Lung (tissue), 14 donors: ENCODE data around the gene TGIF2LX. TPM values are rescaled to one million over a fixed set of nuclear protein-coding genes. Genes with fewer than 3 reads are reported as not detected.
"Not testable (repeated sequence)": the region's sequence is repeated elsewhere in the genome, so short reads cannot be mapped to it uniquely, and the experiment has no call there.

Source experiments
- ATAC-seq: fragments of 200-7000 bp; cut with Tn5 transposase; one replicate; pipeline ENCODE4 v1.9.1; 2020; ENCODE audit warnings: moderate number of reproducible peaks; ENCODE audit not compliant: insufficient read depth, low FRiP score
- DNase-seq, 3 donors: peaks; one replicate each; pipeline ENCODE4 v3.0.0-alpha.2; 2013 to 2017
- H3K27ac ChIP-seq, 2 donors: one replicate each; pipeline ENCODE4 v1.5.1; 2013; ENCODE audit warnings: mild to moderate bottlenecking in 2 of 2, moderate library complexity in 2 of 2, control low read depth in 1 of 2, inconsistent platforms in 1 of 2, low read depth in 1 of 2, low read length in 1 of 2
- H3K27me3 ChIP-seq, 3 donors: one replicate each; pipeline ENCODE4 v1.5.1; 2013; ENCODE audit warnings: low read length in 2 of 3; ENCODE audit not compliant: control insufficient read depth in 3 of 3, insufficient read depth in 3 of 3
- H3K36me3 ChIP-seq, 4 donors: one replicate each; pipeline ENCODE4 v1.5.1; 2013; ENCODE audit warnings: low read length in 4 of 4, mild to moderate bottlenecking in 1 of 4, moderate library complexity in 1 of 4; ENCODE audit not compliant: control insufficient read depth in 4 of 4, insufficient read depth in 4 of 4
- H3K4me1 ChIP-seq, 5 donors: one replicate each; pipeline ENCODE4 v1.5.1; 2013; ENCODE audit warnings: low read length in 5 of 5, mild to moderate bottlenecking in 2 of 5, moderate library complexity in 1 of 5; ENCODE audit not compliant: control insufficient read depth in 5 of 5, insufficient read depth in 5 of 5
- H3K4me3 ChIP-seq: one replicate; pipeline ENCODE4 v1.5.1; 2013; ENCODE audit warnings: mild to moderate bottlenecking, control low read depth, moderate library complexity
- H3K9ac ChIP-seq, 2 donors: one replicate each; pipeline ENCODE4 v1.5.1; 2013; ENCODE audit warnings: low read length in 2 of 2, control low read depth in 1 of 2; ENCODE audit not compliant: insufficient read depth in 1 of 2
- H3K9me3 ChIP-seq, 4 donors: one replicate each; pipeline ENCODE4 v1.5.1; 2013; ENCODE audit warnings: low read length in 3 of 4, mild to moderate bottlenecking in 1 of 4, moderate library complexity in 1 of 4; ENCODE audit not compliant: control insufficient read depth in 4 of 4, insufficient read depth in 3 of 4
- WGBS, 2 donors: extraction: QIAGEN DNeasy Blood & Tissue Kit; methylation state at CpG; one replicate each; pipeline ENCODE4 v1.1.7; 2013; 5-methylcytosine and 5-hydroxymethylcytosine counted together
- long read RNA-seq, 5 donors: transcript quantifications; one replicate each; lab custom pipeline, GENCODE V29; 2026
- polyA plus RNA-seq, 2 donors: library from polyadenylated mRNA; stranded (reverse); fragments of 200-250 nt; gene quantifications; one replicate each; pipeline ENCODE4 v1.2.1, GENCODE V29; 2013
- total RNA-seq, 2 donors: library from RNA; depleted of rRNA in 1 of 2; stranded (reverse); fragments of >200 nt in 1 of 2; gene quantifications; one replicate each; pipeline ENCODE4 v1.2.1, GENCODE V29; 2014 to 2021
- donor health status: Bipolar disorder and iron deficiency.
- donor health status: healthy.
- donor health status: DM: yes; HTN: yes; CAD: no.

Gene TGIF2LX
- total RNA-seq (not detected), polyA plus RNA-seq (not detected)
- long read RNA-seq, donor 1, result 0 reads
- long read RNA-seq, donor 2, result 0 reads
- long read RNA-seq, donor 3, result 0 reads
- long read RNA-seq, donor 4, result 0 reads
- long read RNA-seq, donor 5, result 0 reads

DNA sequence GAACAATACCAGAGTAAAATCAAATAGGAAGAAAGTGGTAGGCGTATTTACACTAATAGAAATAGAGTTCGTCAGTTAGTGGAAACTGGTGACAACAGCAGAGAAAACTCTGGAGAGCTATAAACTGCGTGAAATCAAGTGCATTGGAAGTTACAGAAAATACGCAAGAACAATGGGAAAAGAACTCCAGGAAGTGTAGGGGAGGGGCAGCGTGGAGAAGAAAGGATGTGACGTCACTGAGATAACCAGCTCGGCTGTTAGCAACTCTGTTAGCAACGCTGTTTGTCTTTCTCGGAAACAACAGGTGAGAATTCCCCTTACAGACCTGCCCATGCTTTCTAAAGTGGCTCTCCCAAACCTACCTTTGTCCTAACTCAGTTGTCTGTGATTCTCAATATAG is at the start of gene TGIF2LX:
Gene TGIF2LX, plus strand, starts transcription at position 244 of the 400 bp plus-strand sequence. CDS start 178 bp downstream, outside the sequence.
- 67 to 78% methylated on average over 9 of the region's 9 CpGs for WGBS, 2 donors
- DNase-seq, H3K27ac ChIP-seq, H3K4me1 ChIP-seq, H3K9me3 ChIP-seq, H3K36me3 ChIP-seq, H3K27me3 ChIP-seq, ATAC-seq, H3K9ac ChIP-seq, H3K4me3 ChIP-seq: not testable (repeated sequence)

DNA sequence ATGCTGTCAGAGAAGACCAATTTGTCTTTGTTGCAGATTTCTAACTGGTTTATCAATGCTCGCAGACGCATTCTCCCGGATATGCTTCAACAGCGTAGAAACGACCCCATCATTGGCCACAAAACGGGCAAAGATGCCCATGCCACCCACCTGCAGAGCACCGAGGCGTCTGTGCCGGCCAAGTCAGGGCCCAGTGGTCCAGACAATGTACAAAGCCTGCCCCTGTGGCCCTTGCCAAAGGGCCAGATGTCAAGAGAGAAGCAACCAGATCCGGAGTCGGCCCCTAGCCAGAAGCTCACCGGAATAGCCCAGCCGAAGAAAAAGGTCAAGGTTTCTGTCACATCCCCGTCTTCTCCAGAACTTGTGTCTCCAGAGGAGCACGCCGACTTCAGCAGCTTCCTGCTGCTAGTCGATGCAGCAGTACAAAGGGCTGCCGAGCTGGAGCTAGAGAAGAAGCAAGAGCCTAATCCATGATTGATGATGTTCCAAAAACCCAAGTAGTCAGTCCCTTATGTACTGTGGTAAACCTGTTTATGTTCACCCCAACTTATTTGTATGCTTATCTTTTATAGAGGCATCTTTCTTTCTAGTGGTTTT is 728 bp downstream of the TGIF2LX start:
- not testable (repeated sequence) for H3K9ac ChIP-seq, H3K4me1 ChIP-seq, H3K27me3 ChIP-seq, H3K4me3 ChIP-seq, H3K36me3 ChIP-seq, H3K9me3 ChIP-seq, ATAC-seq, DNase-seq, H3K27ac ChIP-seq
- WGBS, 2 donors, result 88 to 92% methylated on average over 13 to 18 of the region's 18 CpGs

DNA sequence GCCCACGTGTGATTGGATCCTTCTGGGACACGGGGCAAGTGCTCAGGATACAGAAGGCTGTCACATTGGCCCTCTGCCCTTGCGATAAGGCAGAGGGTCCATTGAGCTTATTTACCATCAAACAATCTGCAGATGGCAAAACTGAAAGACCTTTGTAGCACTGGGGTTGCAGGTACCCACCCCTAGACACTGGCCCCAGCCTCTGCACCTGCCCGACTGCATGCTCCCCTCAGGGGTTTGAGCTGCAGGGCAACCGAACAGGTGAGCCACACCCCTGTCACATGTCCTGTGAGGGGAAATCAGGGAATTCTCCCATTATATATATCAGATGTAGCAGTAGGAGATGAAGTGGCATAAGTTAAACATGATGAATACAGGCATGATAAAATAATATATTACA is 21.4 kb downstream of the TGIF2LX start:
- not testable (repeated sequence) for H3K4me1 ChIP-seq
- 72 to 89% methylated on average over 4 to 5 of the region's 5 CpGs for WGBS, 2 donors

DNA sequence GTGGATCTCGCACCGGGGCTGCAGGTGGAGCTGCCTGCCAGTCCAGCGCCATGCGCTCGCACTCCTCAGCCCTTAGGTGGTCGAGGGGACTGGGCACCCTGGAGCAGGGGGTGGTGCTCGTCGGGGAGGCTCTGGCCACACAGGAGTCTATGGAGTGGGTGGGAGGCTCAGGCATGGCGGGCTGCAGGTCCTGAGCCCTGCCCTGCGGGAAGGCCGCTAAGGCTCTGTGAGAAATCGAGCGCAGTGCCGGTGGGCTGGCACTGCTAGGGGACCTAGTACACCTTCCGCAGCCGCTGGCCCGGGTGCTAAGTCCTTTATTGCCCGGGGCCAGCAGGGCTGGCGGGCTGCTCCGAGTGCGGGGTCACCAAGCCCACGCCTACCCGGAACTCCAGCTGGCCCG is 43.9 kb downstream of the TGIF2LX start:
- not testable (repeated sequence) for H3K4me1 ChIP-seq, H3K27me3 ChIP-seq, ATAC-seq, H3K27ac ChIP-seq, H3K9me3 ChIP-seq, H3K4me3 ChIP-seq, H3K9ac ChIP-seq, DNase-seq, H3K36me3 ChIP-seq
- WGBS, 2 donors, result 91 to 96% methylated on average over 7 to 24 of the region's 24 CpGs

More for the DNA sequence above, 21.4 kb downstream of the TGIF2LX start:
- not testable (repeated sequence) for ATAC-seq, H3K9ac ChIP-seq, H3K27ac ChIP-seq, H3K27me3 ChIP-seq, H3K4me3 ChIP-seq, H3K9me3 ChIP-seq, H3K36me3 ChIP-seq, DNase-seq
